ENCODE results near the gene TBC1D3B.
"Not testable (repeated sequence)": the region's sequence is repeated elsewhere in the genome, so short reads cannot be mapped to it uniquely, and the experiment has no call there.

Gene TBC1D3B

DNA sequence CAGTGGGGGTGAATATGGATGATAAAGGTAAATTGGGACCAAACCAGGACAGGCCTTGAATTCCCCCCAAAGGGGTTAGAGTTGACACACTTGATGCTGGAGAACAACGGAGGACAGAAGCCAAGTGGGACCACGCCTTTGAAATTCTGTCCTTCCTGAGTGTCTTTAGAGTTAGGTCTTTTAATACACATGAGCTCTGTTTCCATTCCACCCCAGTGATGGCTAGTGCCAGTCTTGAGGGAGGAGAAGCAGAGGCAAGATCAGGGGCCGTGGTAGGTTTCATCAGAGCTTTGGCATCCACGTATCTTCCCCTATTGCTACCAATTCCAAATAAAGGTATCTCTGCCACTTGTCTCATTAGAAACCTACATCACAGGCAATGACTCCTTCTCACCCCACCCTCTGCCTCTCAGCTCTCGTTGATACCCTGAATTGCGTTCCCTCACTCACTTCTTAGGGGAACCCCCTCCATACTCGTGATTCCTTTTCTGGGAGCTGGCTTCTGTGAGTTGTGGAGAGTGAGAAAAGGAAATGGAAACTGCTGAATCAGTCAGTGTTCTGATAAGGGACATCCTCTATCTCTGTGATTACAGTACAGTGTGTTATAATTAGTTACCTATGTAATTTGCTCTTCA is 22.5 kb upstream of the TBC1D3B start:
- no peak for DNase-seq

DNA sequence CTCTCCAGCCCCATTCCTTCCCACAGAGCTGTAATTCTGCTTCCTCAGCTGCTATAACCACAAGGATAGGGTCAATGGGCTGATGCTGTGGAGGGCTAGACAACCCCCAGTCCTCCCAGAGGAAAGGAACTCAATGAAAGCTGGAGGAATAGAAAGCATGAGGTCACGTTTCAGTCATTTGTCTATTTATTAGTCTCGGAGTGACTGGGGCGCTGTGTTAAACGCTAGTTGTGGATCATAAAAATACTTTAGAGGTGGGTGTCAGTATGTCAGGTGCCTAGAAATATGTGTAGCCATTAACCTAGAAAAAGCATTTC is 20.9 kb upstream of the TBC1D3B start:
- DNase-seq = no peak

DNA sequence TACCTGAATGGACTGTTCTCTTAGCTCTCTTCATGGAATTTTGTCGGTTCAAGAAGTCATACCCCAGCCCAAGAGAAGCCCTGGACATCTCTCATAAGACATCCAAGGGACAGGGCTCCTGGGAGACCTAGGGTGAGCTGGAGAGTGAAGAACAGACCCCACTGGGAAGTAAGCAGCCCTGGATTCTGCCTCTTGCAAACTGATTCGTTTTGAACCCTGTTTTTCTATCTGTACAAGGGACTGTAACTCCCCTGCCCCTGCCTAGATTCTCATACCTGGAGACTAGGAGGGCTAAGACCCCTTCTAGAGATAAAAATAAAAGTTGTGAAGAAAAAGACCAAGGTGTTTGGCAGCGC is 19.7 kb upstream of the TBC1D3B start:
- no peak for DNase-seq

DNA sequence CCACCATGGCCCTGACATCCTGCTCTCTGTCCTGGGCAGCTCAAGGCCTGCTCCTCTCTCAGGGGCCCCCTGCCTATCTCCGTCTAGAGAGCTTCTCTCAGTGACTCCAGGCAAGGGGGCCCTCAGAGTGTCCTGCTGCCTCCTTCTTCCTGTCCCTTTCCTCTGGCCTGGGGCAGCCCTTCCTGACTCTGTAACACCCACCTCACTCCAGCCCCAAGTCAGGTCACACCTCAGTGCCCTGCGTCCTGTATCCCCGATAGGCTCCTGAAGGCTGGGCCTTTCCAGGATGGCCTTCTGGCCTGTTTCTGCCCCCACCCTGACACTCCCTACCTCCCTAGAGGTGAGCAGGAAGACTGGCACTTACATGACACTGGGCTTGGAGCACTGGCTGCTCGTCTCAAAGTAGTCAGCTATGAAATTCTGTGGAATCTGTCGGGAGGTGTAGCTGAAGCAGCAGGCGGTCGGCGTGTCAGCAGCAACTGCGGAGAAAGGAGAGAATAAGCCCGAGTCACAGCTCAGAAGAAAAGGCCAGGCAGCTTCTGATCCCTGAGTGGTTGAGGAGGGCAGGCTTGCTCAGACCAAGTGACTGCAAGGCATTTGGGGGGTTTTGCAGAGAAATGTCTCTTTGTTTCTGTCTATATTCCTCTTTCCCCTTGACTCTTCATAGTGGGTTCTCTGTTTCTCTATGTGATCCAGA is 19.1 kb upstream of the TBC1D3B start:
- no peak for DNase-seq

DNA sequence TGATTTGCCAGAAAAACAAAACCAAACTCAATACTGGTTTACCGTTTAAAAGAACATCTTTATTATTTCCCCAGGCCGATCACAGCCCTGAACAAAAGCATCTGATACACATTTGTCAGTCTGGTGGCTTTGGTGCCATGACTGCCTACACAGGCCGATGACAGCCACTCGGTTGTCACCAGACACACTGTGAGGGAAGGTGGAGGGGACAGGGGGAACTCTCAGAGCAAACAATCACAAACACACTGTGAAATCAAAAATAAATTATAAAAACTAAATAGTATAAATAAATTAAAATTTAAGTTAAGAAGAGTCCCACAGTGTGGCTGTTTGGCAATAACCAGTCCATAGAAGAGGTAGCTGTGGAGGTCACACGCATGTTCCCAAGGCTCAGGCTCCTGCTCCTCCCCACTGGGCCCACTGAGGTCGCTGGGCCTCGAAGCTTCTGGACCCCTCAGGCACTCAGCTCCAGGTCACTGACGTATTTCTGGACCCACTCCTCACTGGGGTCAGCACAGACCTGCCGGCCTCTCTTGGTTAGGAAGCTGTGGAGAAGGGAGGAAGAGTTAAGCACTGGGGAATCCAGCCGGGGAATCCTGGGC is 18.5 kb upstream of the TBC1D3B start:
- not testable (repeated sequence) for DNase-seq

DNA sequence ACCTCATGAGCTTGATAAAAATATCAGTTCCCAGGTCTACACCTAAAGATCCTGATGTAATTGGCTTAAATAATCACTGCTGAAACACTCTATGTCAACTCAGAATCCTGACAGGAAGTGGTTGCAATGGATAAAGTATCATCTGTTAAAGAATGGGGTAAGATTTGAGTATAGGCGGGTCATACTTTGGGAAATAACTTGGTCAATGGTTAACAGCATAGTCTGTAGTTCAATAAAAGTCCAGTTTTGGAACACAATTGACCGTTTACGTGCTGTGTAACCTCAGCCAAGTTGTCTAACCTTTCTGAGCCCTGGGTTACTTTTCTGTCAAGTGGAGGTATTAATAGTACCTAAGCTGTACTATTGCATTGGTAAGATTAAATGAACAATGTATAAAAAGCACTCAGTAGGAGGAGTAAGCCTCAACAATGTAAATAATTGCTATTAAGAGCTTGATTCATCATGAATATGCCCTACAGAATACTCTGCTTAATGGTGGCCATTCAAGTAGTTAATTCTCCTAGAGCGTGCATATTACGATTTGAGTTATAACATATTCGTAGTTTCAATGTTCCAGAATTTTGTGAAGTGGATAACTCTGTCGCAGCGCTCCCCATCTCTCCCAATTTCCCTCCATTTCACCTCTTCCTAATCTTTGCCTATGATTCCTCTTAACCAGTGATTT is 17.9 kb upstream of the TBC1D3B start:
- DNase-seq = not testable (repeated sequence)

DNA sequence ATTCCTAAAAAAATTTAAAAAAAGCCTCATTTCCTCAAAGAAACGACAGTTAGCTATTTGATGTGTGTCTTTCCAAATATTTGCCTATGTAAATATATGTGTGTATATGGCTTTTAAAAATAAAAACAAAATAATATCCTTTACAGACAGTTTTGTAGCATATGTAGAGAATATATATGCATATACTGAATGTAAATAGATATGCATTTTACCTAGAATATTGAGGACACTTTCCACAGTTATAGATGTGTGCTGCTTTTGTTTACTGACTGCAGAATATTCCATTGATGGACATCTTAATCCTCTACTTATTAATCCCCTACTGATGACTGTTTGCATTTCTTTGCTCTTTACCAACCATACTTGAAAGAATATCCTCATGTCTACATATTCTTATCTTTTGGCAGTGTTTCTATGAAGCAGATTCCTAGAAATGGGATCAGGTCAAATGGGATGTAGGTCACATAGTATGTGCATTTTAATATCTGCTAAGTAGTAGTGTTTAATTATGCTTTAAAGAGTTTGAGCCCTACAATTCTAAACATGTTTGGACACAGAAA is 16.9 kb upstream of the TBC1D3B start:
- DNase-seq = no peak

DNA sequence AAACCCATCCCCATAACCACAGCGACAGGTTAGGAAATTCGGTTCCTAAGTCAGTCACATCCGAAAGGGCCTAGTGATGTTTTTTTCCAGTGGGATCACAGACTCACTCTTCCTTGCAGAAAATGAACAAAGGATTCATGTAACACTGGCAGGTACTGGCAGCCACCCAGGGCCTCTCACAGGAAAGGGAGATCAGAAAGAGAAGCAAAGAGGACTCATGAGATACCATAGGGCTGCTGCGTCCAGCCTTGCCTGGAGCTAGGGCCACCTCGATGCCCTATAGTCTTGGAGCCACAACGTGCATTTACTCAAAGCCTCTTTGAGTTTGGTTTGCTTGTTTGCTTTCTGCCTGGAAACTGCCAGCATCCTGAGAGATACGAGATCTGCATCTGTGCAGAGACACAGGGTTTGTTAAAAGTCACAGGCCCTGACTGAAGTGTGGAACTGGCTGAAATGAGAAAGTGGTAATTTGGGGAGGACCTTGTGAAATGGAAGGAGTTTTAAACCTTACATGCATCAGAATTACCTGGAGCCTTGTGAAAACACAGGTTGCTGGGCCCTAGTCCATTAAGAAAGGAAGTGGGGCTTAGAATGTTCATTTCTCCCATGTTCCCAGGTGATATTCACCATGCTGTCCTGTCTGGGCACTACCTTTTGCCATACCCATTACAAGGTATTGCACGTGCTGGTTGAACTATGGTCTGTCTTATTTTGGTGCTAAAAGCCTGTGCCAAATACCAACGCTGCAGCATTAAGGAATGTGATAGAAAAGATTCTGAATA is 14.3 kb upstream of the TBC1D3B start:
- DNase-seq = not testable (repeated sequence)

DNA sequence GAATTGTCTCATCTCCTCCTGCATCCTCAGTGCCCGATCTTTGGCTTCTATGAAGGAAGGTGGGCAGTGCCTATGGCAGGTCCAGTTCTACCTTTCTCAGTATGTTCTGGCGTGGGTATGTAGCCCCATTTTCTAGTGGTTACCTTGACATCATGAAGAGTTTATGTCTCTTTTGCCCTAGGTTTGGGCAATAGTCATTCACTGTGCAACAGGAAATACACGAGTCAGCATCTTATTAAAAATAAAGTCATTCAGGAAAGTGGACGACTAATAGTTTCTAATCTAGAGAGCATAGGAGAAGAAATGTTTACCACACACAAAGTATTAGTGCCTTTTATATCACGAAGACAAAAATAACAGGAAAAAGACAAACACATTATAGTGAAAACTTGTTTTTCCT is 13.6 kb upstream of the TBC1D3B start:
- DNase-seq = not testable (repeated sequence)

DNA sequence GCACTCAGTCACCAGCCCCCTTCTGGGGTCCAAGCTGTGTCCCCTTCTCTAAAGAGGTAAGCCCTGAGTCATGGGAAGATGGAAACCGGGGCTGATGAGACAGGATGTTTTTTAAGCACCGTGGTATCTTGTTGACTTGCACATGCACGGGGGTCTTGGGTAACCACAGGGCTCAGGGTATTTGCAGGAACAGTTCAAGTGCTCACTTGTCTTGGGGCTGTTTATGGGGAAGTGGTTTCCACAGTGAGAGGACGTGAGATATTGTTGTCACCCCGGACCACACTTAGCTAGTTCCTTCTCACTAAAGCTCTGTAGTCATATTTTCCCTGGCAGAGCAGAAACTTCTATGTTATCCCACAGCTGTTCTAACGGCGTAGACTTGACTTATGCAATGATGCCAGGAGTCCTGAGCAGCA is 12.5 kb upstream of the TBC1D3B start:
- DNase-seq = no peak

DNA sequence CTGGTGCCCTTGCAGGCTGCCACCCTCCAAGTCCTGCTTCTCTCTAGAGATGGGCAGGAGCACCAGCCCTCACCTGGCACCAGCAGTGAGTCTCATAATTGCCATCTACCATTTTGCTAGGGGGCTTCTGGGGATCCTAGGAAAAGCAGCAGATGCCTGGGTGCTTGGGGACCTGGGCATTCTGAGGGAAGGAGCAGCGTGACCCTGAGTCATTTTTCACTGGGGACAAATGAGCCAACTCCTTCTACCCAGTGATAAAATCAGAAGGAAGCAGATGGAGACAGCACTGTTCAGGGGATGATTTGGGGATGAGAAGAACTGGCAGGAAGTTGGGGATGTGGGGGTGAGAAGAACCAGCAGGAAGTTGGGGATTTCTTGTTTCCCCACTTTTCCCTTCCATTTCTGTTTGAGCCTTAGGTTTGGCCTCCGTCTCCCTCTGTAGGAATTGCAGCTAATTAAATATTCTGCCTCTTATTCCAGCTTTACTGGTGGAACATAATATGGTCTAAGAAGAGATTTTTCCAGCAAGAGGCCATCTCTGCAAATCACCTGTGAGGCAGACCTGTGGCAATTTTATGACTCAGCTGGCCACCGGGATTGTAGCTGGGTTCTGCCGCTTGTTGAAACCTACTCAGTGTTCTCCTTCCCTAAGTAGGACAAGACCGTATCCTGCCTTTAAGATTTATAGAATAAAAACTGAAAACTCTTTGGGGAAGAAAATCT is 11.7 kb upstream of the TBC1D3B start:
- DNase-seq = not testable (repeated sequence)

DNA sequence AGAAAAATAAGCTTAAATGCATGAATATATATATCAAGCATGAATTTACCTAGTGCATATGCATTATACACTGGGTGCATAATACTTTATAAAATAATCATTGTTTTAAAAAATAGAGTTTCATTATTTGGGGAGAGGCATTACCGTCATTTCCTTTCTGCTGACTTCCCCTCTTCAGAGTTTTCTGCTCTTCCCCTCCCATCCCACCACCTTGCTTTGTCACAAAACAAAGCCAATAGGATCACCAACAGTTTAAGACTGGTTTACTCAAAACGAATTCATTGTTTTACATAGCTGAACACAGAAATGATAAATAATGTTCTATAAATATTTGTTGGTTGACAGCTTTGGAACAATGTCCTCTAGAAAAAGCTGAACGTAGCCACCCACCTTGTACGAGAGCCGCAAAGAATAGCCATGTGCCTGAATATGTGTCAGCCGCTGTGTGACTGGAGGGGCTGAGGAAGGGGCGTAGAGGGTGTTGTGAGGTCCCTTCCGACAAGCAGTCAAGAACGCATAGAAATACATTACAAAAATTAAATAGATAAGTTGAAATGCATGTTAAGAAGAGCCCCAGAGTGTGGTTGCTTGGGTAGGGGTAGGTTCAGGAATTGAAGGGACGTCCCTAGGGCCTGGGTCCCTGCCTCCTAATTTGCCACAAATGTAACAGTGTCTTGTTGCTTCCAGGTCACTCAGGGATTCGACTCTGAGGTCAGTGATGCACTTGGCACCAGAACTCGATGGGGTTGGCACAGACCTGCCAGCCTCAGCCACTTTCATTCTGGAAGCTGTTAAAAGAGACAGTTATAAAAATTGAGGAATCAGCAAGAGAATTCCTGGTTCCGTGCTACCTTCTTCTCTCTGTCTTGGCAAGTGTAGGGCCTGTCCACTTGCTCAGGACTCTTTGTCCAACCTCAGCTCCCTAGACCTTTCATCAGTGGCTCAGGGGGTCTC is 10.7 kb upstream of the TBC1D3B start:
- not testable (repeated sequence) for DNase-seq

DNA sequence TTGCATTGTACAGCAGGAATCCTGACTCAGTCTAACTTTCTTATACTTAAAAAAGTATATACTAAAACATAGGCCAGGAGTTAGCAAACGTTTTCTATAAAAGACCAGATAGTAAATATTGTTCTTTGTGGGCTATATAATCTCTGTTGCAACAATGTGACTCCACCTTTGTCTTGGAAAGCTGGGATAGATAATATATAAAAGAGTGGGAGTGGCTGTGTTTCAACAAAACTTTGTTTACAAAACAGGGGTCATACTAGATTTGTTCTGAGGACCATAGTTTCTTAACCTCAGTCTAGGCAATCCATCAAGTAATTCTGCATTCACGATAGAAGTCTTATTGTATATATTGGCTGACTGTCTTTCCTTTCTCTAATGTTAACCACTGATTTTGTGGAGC is 9.0 kb upstream of the TBC1D3B start:
- no peak for DNase-seq

DNA sequence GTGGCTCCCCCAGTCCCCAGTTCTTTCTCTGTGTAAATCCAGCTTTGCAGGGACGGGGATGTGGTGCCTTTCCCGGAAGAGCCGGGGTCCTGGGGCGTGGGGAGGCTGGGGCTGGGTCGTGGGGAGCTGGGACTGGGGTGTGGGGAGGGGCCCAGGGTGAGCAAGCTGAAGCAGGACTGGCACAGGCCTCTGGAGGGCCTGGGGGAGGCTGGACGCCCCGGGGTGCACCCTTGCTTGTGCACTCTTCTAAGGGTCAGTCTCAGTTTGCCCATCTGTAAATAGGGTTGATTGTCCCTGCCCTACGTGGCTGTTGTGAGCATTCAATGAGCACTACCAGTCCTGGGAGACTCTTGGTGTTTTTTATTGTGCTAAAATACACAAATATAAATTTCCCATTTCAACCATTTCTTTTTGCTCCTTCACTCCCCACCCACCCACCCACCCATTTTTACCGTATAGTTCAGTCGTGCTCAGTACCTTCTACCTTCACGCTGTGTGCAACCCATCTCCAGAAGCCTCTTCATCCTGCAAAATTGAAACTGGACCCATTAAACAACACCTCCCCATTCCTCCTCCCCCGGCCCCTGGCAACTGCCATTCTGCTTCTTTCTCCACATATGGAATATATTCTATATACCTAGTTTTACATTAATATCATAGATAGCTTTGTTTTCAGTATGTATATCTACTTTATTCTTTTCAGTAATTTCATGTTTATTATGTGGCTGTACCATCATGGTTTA is 7.8 kb upstream of the TBC1D3B start:
- DNase-seq = no peak

DNA sequence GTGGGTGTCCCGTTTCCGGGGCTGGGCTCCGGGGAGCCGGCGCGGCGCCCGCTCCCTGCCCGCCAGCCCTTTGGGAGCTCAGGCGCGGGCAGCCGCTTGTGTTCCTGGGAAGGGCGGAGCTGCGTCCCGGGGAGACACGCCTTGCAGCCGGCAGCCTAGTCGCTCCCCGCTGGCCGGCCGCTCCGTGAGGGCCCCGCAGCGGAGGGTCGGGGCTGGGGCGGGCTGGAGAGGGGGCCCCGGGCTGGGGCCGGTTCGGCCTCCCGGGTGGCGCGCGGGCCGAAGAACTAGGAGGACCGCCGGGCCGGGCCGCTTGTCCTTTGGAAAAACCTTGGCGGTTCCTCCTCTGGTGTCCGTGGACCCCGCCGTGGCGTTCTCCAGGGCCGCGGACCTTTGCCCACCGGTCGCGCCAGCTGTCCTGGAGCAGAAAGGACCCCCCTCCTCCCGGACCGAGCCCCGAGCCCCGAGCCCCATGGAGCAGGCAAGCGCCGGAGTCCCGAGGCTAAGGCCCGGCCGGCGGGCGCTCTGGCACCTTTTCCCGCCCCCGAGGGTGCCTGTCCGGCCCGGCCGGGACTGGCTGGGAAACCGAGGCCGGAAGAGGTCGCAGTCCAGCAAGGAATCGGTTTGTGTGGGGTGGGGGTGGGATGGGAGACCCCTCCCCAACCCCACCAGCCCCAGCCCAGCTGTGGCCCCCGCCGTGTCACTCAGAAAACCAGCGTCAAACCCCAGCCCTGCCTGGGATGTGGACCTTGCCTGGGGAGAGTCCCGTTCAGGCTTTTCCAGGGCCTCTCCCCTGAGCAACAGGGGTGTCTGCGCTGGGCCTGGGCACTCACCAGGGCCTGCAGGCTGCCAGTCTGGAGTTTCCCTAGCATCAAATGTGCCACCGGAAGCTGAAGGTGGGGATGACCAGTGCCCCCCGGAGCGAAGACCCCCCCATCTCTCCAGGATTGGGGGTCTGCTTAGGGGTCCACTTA is 6.8 kb upstream of the TBC1D3B start:
- DNase-seq = peak; percentile 62

DNA sequence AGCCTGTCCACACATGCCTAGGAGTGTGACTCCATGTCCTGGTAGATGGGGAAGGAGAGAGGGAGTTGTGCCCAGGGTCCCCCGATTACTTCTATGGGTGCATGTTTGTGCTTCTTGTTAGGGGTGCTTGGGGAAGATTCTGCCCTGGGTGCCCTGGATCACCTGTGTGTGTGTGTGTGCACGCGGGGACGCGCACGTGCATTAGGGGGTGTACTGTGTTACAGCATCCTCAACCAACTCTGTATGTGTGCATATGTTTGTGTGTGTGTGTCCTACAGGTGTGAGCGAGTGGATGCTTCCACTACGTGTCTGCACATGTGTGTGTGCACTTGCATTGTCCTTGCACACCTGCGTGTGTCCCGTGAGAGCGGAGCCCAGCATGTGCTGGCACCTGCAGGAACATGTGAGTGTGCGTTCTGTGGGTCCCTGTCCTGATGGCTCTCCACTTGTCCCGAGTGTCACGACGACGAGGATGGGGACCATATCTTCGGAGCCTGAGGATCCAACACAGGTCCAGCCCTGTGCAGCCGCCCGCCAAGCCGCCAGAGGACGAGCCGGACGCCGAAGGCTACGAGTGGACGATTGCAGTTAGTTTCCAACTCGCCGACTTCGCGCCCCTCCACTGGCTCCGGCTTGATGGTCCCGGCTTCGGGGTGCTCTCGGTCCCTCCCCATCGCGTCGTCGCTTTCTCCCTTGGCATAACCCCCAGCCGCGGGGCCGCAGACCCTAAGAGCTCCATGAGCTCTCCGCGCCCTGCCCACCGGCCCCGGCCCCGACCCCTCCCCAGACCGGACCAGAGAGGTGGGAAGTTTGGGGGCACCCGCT is 6.0 kb upstream of the TBC1D3B start:
- no peak for DNase-seq

DNA sequence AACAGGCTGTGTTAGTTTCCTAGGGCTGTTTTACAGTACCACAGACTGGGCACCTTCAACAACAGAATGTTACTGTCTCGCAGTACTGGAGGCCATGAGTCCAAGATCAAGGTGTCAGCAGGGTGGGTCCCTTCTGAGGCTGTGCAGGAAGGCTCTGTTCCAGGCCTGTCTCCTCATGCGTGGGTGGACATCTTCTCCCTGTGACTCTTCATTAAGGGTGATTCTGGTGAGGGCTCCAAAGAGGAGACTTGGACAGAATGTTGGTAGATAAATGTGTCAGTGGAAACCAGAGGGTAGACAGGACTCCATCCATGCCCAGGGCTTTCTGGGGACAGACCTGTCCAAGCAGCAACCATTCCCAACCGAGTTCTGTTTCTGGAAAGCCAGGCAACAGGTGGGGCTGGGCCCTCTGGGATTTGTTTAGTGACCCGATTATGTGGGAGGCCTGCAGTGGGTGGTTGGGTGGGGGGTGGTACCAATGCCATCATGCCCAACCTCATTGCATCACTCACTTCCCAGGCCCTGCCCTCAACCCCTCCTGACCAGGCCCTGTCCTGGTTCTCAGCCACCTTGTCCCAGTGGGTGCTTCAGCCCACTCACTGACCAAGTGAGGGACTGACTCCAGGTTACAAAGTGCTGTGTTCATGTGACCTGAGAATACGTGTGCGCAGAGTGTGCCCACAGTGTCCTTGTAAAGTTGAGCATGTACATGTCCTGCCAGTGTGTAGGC is 5.2 kb upstream of the TBC1D3B start:
- DNase-seq = not testable (repeated sequence)

Data from NCI-H2171 (cell line).